Activated CD4-positive, alpha-beta T cell treated with anti-CD3 and anti-CD28 coated beads for 36 hours (primary cell): ENCODE data around the gene PRDM16. TPM values are rescaled to one million over a fixed set of nuclear protein-coding genes. Genes with fewer than 3 reads are reported as not detected.

ENCODE experiments used
- ATAC-seq: fragments of 200-7000 bp; cut with Tn5 transposase; one replicate; pipeline ENCODE4 v1.10.0; 2021; ENCODE audit warnings: mild to moderate bottlenecking, moderate library complexity
- CTCF ChIA-PET: fragments of 350-600 bp; sonication (Branson Sonifier 250); formaldehyde crosslinking; loops from one replicate; lab custom pipeline; 2021; ENCODE audit warnings: antibody characterized with exemption; lab: Charles Lee
- POLR2A ChIA-PET: fragments of 350-600 bp; sonication (Branson Sonifier 250); formaldehyde crosslinking; loops from one replicate; lab custom pipeline; 2021; ENCODE audit warnings: antibody characterized with exemption, inconsistent platforms; lab: Charles Lee
- DNase-seq: peaks from one replicate; pipeline ENCODE4 v3.0.0-alpha.2; 2020
- H3K27ac Mint-ChIP-seq: one replicate; pipeline ENCODE4 v1.8.0; 2021; ENCODE audit warnings: mixed read lengths
- H3K27me3 Mint-ChIP-seq: one replicate; pipeline ENCODE4 v1.8.0; 2021; ENCODE audit warnings: mixed read lengths
- H3K36me3 Mint-ChIP-seq: one replicate; pipeline ENCODE4 v1.8.0; 2021; ENCODE audit warnings: low read depth, mixed read lengths
- H3K4me1 Mint-ChIP-seq: one replicate; pipeline ENCODE4 v1.8.0; 2021; ENCODE audit warnings: mixed read lengths
- H3K4me3 Mint-ChIP-seq: one replicate; pipeline ENCODE4 v1.8.0; 2021; ENCODE audit warnings: mild to moderate bottlenecking, moderate library complexity, mixed read lengths
- H3K9me3 Mint-ChIP-seq: one replicate; pipeline ENCODE4 v1.8.0; 2021; ENCODE audit warnings: low read depth, mixed read lengths
- intact Hi-C, 2 experiments: fragments of 100-400 bp; cut with DNase I in 1 of 2; cut with micrococcal nuclease in 1 of 2; formaldehyde crosslinking; loops; one replicate each; pipeline versions ENCODE4 v1.14.2 to v1.15.1; 2022 to 2024; cut with DNase I, micrococcal nuclease
- total RNA-seq, 2 experiments: library from RNA; stranded (reverse); gene quantifications; one replicate each; pipeline ENCODE4 v1.2.3, GENCODE V29; 2021

Gene PRDM16
- total RNA-seq, 2 experiments from 2014 or later: 0.32 TPM; not detected in 1

- H3K27me3 Mint-ChIP-seq: peaks cover 8% of the 10 kb centered on the region
- POLR2A ChIA-PET: no interaction called here
- intact Hi-C loops: no loop called here
Observed at GRCh38 chr1:3307359-3307758, 238.4 kb downstream of the PRDM16 start.

GRCh38 chr1:3308053-3308452 lies 239.1 kb downstream of the PRDM16 start:
- intact Hi-C loops: no loop called here
- H3K36me3 Mint-ChIP-seq: no peaks in the 10 kb centered on the region
- DNase-seq: no peak
- H3K27me3 Mint-ChIP-seq: peaks cover 15% of the 10 kb centered on the region
- H3K27ac Mint-ChIP-seq: no peak overlapping the region
- H3K4me1 Mint-ChIP-seq: peaks cover 6% of the 10 kb centered on the region
- ATAC-seq: no peak
- H3K9me3 Mint-ChIP-seq: no peaks in the 10 kb centered on the region
- ChIA-PET CTCF (no interaction called here), POLR2A (no interaction called here)
- no peak overlapping the region for H3K4me3 Mint-ChIP-seq

More at GRCh38 chr1:3307359-3307758, 238.4 kb downstream of the PRDM16 start:
- Mint-ChIP-seq H3K27ac (no peak overlapping the region), H3K9me3 (no peaks in the 10 kb centered on the region), H3K36me3 (no peaks in the 10 kb centered on the region), H3K4me3 (no peak overlapping the region), H3K4me1 (no peaks in the 10 kb centered on the region)
- CTCF ChIA-PET: no interaction called here
- ATAC-seq: no peak
- DNase-seq: no peak

GRCh38 chr1:3310718-3311400 lies 241.9 kb downstream of the PRDM16 start:
- no peaks in the 10 kb centered on the region for H3K9me3 Mint-ChIP-seq
- ATAC-seq (no peak), DNase-seq (no peak)
- intact Hi-C loops: no loop called here
- ChIA-PET POLR2A (no interaction called here), CTCF (no interaction called here)
- peaks cover 16% of the 10 kb centered on the region for H3K4me1 Mint-ChIP-seq
- H3K4me3 Mint-ChIP-seq: no peak overlapping the region
- H3K27me3 Mint-ChIP-seq: peaks cover 17% of the 10 kb centered on the region
- H3K36me3 Mint-ChIP-seq: no peaks in the 10 kb centered on the region
- H3K27ac Mint-ChIP-seq: peak overlapping the region; percentile 68

GRCh38 chr1:3311711-3312110 lies 242.7 kb downstream of the PRDM16 start:
- Mint-ChIP-seq H3K9me3 (peaks cover 3% of the 10 kb centered on the region), H3K27ac (no peak overlapping the region), H3K4me1 (peaks cover 20% of the 10 kb centered on the region), H3K27me3 (peaks cover 17% of the 10 kb centered on the region), H3K4me3 (no peak overlapping the region), H3K36me3 (no peaks in the 10 kb centered on the region)
- ChIA-PET POLR2A (no interaction called here), CTCF (no interaction called here)
- ATAC-seq: no peak
- DNase-seq: no peak
- intact Hi-C loops: no loop called here

- Mint-ChIP-seq H3K9me3 (peaks cover 5% of the 10 kb centered on the region), H3K4me1 (peaks cover 23% of the 10 kb centered on the region), H3K27ac (no peak overlapping the region), H3K27me3 (peaks cover 15% of the 10 kb centered on the region), H3K36me3 (no peaks in the 10 kb centered on the region), H3K4me3 (no peak overlapping the region)
- intact Hi-C loops: no loop called here
- CTCF ChIA-PET: no interaction called here
- ATAC-seq (no peak), DNase-seq (no peak)
- POLR2A ChIA-PET: no interaction called here
Observed at GRCh38 chr1:3312310-3312897, 243.4 kb downstream of the PRDM16 start.

GRCh38 chr1:3312898-3313575 lies 244.0 kb downstream of the PRDM16 start:
- Mint-ChIP-seq H3K36me3 (no peaks in the 10 kb centered on the region), H3K4me1 (peaks cover 23% of the 10 kb centered on the region), H3K9me3 (peaks cover 5% of the 10 kb centered on the region), H3K27ac (no peak overlapping the region), H3K4me3 (no peak overlapping the region), H3K27me3 (peaks cover 15% of the 10 kb centered on the region)
- POLR2A ChIA-PET: no interaction called here
- peak; percentile 88 for DNase-seq
- ATAC-seq: peak; percentile 78
- CTCF ChIA-PET: no interaction called here
- intact Hi-C loops: no loop called here

- Mint-ChIP-seq H3K36me3 (no peaks in the 10 kb centered on the region), H3K4me3 (no peak overlapping the region), H3K27me3 (peaks cover 15% of the 10 kb centered on the region), H3K27ac (peak overlapping the region; percentile 13), H3K9me3 (peaks cover 5% of the 10 kb centered on the region), H3K4me1 (peaks cover 23% of the 10 kb centered on the region)
- no peak for ATAC-seq
- CTCF ChIA-PET: no interaction called here
- POLR2A ChIA-PET: no interaction called here
- DNase-seq: no peak
- intact Hi-C loops: no loop called here
Observed at GRCh38 chr1:3313576-3313950, 244.6 kb downstream of the PRDM16 start.

GRCh38 chr1:3314491-3315381 lies 245.7 kb downstream of the PRDM16 start:
- CTCF ChIA-PET: no interaction called here
- no peak for ATAC-seq
- intact Hi-C loops: no loop called here
- H3K4me1 Mint-ChIP-seq: peaks cover 23% of the 10 kb centered on the region
- H3K9me3 Mint-ChIP-seq: peaks cover 5% of the 10 kb centered on the region
- POLR2A ChIA-PET: no interaction called here
- no peak for DNase-seq
- peaks cover 15% of the 10 kb centered on the region for H3K27me3 Mint-ChIP-seq
- H3K4me3 Mint-ChIP-seq: no peak overlapping the region
- peak overlapping the region; percentile 13 for H3K27ac Mint-ChIP-seq
- no peaks in the 10 kb centered on the region for H3K36me3 Mint-ChIP-seq

GRCh38 chr1:3315399-3316339 lies 246.7 kb downstream of the PRDM16 start:
- Mint-ChIP-seq H3K27ac (peak overlapping the region; percentile 51), H3K4me3 (no peak overlapping the region), H3K36me3 (no peaks in the 10 kb centered on the region), H3K4me1 (peaks cover 27% of the 10 kb centered on the region), H3K27me3 (peaks cover 13% of the 10 kb centered on the region), H3K9me3 (peaks cover 5% of the 10 kb centered on the region)
- ATAC-seq (no peak), DNase-seq (no peak)
- POLR2A ChIA-PET: no interaction called here
- intact Hi-C loops: no loop called here
- CTCF ChIA-PET: interaction anchor here (0.7 kb wide), 1 partner anchor 249 kb away, joined by 3 read pairs; no protein-coding TSS in a partner anchor

GRCh38 chr1:3316340-3316943 lies 247.4 kb downstream of the PRDM16 start:
- H3K9me3 Mint-ChIP-seq: peaks cover 5% of the 10 kb centered on the region
- peak; percentile 46 for DNase-seq
- no peak overlapping the region for H3K4me3 Mint-ChIP-seq
- intact Hi-C loops: no loop called here
- H3K4me1 Mint-ChIP-seq: peaks cover 27% of the 10 kb centered on the region
- ChIA-PET CTCF (interaction anchor here (0.7 kb wide), 1 partner anchor 249 kb away, joined by 3 read pairs; no protein-coding TSS in a partner anchor), POLR2A (no interaction called here)
- ATAC-seq: peak; percentile 77
- H3K27ac Mint-ChIP-seq: peak overlapping the region; percentile 83
- peaks cover 10% of the 10 kb centered on the region for H3K27me3 Mint-ChIP-seq
- H3K36me3 Mint-ChIP-seq: no peaks in the 10 kb centered on the region
